ENCODE measurements around the gene LIFR. TPM values are rescaled to one million over a fixed set of nuclear protein-coding genes. Genes with fewer than 3 reads are reported as not detected.
A peak's percentile ranks its signal among the peaks of the same experiment; 100 is the strongest.

The LIFR gene
- total RNA-seq, 1 donor from 2014 or later: 16.2 TPM

- no peak for DNase-seq (ENCODE audit: low read depth)
Measured at GRCh38 chr5:38548064-38548759, 8.2 kb downstream of the LIFR start.

- no peak for DNase-seq (ENCODE audit: low read depth)
Measured at GRCh38 chr5:38547257-38547656, 9.2 kb downstream of the LIFR start.

- DNase-seq (ENCODE audit: low read depth): no peak
Measured at GRCh38 chr5:38546691-38547146, 9.7 kb downstream of the LIFR start.

GRCh38 chr5:38543886-38544285 lies 12.6 kb downstream of the LIFR start:
- DNase-seq (ENCODE audit: low read depth): no peak

- no peak for DNase-seq (ENCODE audit: low read depth)
Measured at GRCh38 chr5:38543074-38543473, 13.4 kb downstream of the LIFR start.

- DNase-seq (ENCODE audit: low read depth): peak; percentile 20
Measured at GRCh38 chr5:38541174-38541725, 15.2 kb downstream of the LIFR start.

GRCh38 chr5:38540314-38540713 lies 16.1 kb downstream of the LIFR start:
- DNase-seq (ENCODE audit: low read depth): peak; percentile 61

GRCh38 chr5:38538161-38538560 lies 18.3 kb downstream of the LIFR start:
- DNase-seq (ENCODE audit: low read depth): no peak

GRCh38 chr5:38537505-38537904 lies 18.9 kb downstream of the LIFR start:
- DNase-seq (ENCODE audit: low read depth): no peak

- DNase-seq (ENCODE audit: low read depth): no peak
Measured at GRCh38 chr5:38536968-38537367, 19.5 kb downstream of the LIFR start.

- no peak for DNase-seq (ENCODE audit: low read depth)
Measured at GRCh38 chr5:38535845-38536244, 20.6 kb downstream of the LIFR start.

GRCh38 chr5:38535248-38535750 lies 21.1 kb downstream of the LIFR start:
- DNase-seq (ENCODE audit: low read depth): no peak

GRCh38 chr5:38534156-38534453 lies 22.3 kb downstream of the LIFR start:
- no peak for DNase-seq (ENCODE audit: low read depth)

GRCh38 chr5:38533286-38534155 lies 22.9 kb downstream of the LIFR start:
- no peak for DNase-seq (ENCODE audit: low read depth)

GRCh38 chr5:38532165-38532669 lies 24.2 kb downstream of the LIFR start:
- peak; percentile 72 for DNase-seq (ENCODE audit: low read depth)

GRCh38 chr5:38531518-38531917 lies 24.9 kb downstream of the LIFR start:
- no peak for DNase-seq (ENCODE audit: low read depth)

- no peak for DNase-seq (ENCODE audit: low read depth)
Measured at GRCh38 chr5:38529955-38530646, 26.3 kb downstream of the LIFR start.

GRCh38 chr5:38528162-38528703 lies 28.2 kb downstream of the LIFR start:
- DNase-seq (ENCODE audit: low read depth): peak; percentile 14

- DNase-seq (ENCODE audit: low read depth): no peak
Measured at GRCh38 chr5:38527475-38527874, 29.0 kb downstream of the LIFR start.

- no peak for DNase-seq (ENCODE audit: low read depth)
Measured at GRCh38 chr5:38524022-38524421, 32.4 kb downstream of the LIFR start.

GRCh38 chr5:38519476-38519875 lies 37.0 kb downstream of the LIFR start:
- DNase-seq (ENCODE audit: low read depth): no peak
